SH-SY5Y (cell line): ENCODE results near the gene BBOF1.

Source experiments
- GATA2 ChIP-seq: IDR thresholded peaks from 2 replicates; pipeline ENCODE4 v1.6.1; 2011; ENCODE audit warnings: mild to moderate bottlenecking, low read depth, low read length
- GATA3 ChIP-seq: IDR thresholded peaks from 2 replicates; pipeline ENCODE4 v1.6.1; 2011; ENCODE audit warnings: low read depth, mild to moderate bottlenecking, low read length, moderate library complexity

BBOF1 gene

GRCh38 chr14:74018586-74019407 lies at the start of gene BBOF1, which contains the start of gene ENTPD5:
Gene BBOF1 (plus strand): TSS chr14:74019349. CDS start chr14:74019479, 130 bp downstream.
Gene ENTPD5 (minus strand): TSS chr14:74019288. CDS start chr14:73988102, 31,186 bp downstream.
- TF ChIP-seq GATA2 (no peak), GATA3 (no peak)

- no peak for TF ChIP-seq GATA2
- TF ChIP-seq GATA3: no peak
These were observed 45.7 kb upstream of the BBOF1 start for GRCh38 chr14:73973497-73973896.

GRCh38 chr14:73976125-73976524 lies 43.0 kb upstream of the BBOF1 start:
- no peak for TF ChIP-seq GATA3
- TF ChIP-seq GATA2: no peak

GRCh38 chr14:73977896-73978295 lies 41.3 kb upstream of the BBOF1 start:
- TF ChIP-seq GATA3: no peak
- no peak for TF ChIP-seq GATA2

- TF ChIP-seq GATA2 (no peak), GATA3 (no peak)
These were observed 31.1 kb upstream of the BBOF1 start for GRCh38 chr14:73988065-73988464.

GRCh38 chr14:73991092-73991491 lies 28.1 kb upstream of the BBOF1 start:
- TF ChIP-seq GATA2 (no peak), GATA3 (no peak)

GRCh38 chr14:73995977-73996378 lies 23.2 kb upstream of the BBOF1 start:
- TF ChIP-seq GATA2 (no peak), GATA3 (no peak)

- TF ChIP-seq GATA3 (no peak), GATA2 (no peak)
These were observed 22.4 kb upstream of the BBOF1 start for GRCh38 chr14:73996731-73997107.

- TF ChIP-seq GATA3 (no peak), GATA2 (no peak)
These were observed 21.8 kb upstream of the BBOF1 start for GRCh38 chr14:73997108-73997943.

GRCh38 chr14:73997944-73998447 lies 21.2 kb upstream of the BBOF1 start:
- TF ChIP-seq GATA3: no peak
- no peak for TF ChIP-seq GATA2

- TF ChIP-seq GATA2 (no peak), GATA3 (no peak)
These were observed 20.4 kb upstream of the BBOF1 start for GRCh38 chr14:73998726-73999125.

- TF ChIP-seq GATA3: no peak
These were observed 10.2 kb upstream of the BBOF1 start for GRCh38 chr14:74008843-74009499.

- no peak for TF ChIP-seq GATA3
- TF ChIP-seq GATA2: no peak
These were observed 4.8 kb upstream of the BBOF1 start for GRCh38 chr14:74014299-74014698.

- TF ChIP-seq GATA3 (no peak), GATA2 (no peak)
These were observed 4.0 kb upstream of the BBOF1 start for GRCh38 chr14:74015176-74015575.
